Aortic smooth muscle cell (primary cell): ENCODE data around the gene SANBR. TPM values are rescaled to one million over a fixed set of nuclear protein-coding genes. Genes with fewer than 3 reads are reported as not detected.

Source experiments
- total RNA-seq: library from RNA; depleted of rRNA; stranded (reverse); fragments of >200 nt; gene quantifications from 2 replicates; pipeline ENCODE4 v1.2.3, GENCODE V29; 2014

The SANBR gene
- 15.8 and 16.6 TPM in 2 replicates for total RNA-seq

DNA sequence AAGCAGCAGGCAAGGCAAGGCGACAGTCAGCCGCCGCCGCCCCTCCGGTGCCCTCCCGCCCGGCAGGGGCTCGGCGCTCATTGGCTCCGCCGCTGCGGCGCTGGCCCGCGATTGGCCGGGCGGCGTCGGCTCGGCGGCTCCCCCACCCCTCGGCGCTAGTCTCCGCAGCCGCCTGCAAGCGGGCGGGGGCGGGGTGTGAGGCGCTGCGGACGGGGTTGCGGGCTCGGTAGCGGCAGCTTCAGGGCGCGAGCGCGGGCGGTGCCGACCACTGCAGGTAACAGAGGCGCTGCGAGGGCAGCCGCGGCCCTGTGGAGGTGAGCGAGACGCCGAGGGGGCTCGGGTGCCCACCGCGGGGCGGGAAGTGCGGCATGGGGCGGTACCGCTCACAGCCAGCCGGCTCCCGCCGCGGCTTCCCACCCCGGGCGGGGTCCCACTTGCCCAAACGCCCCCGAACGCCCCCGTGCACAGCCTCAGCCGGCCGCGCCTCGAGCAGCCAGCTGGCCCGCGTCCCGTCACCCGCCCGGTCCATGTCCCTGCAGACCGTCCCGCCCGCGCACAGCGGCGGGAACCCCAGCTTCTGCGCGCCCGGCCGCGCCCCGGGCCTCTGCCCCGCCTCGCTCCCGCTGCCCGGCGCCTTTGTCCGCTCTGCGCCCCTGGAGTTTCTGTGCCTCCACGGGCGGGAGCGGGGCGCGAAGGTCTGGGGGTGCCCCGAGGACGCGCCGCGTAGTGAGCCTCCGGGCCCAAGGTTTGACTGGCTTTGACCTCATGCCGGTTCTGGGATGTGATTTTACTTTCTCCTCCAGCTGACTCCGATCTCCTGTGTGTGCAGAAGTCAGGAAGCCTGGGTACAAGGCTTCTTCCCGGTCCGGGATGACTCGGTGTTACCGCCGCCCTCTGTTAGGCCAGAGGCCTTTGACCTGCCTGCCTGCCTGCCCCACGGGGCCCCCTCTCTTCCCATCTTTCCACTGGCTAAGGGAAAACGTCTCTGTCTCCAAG, at the start of gene SANBR:
Gene SANBR (plus strand): TSS at position 158 of the 996 bp plus-strand sequence. CDS start 4,480 bp downstream, outside the sequence.

DNA sequence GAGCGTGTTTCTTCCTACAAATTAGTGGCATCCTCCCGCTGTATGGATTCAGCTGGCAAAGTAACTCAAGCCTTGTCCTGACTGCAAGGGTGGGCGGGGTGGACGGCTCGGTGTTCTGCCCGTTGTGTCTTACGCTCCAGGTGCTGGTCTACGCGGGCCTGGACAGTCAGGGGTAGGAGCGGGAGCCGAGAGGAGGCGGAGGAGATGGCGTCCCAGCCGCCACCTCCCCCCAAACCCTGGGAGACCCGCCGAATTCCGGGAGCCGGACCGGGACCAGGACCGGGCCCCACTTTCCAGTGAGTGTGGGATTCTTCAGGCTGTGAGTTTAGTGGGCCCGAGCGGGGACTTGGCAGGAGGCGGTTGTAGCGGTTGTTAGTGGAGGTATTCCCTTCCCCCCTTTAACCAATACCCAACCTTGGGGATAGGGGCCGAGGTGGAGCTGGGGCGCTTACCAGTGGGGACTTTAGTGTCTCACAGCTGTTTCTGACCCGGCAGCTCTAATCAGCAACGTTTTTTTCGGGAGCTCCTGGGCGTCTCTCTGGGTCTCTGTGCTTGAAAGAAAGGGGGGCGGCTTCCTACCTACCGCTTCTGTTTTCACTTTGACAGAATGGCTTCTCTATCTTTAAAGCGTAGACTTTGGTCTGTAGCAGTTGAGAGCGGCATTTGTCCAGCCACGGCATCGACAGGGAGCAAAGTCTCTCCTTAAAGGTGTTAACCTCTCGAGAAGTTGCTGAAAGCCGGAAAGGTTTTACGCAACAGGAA, 47.9 kb upstream of the SANBR start, which contains the start of the genes PEX13 and PUS10:
Gene PEX13 (plus strand): TSS at position 165 of the 762 bp plus-strand sequence. CDS start 40 bp downstream, at position 205.
Gene PUS10 (minus strand): TSS at position 700 of the 762 bp plus-strand sequence. CDS start 6,365 bp downstream, outside the sequence.

Other genes with a start within 250 kb of the SANBR start
- gene REL, start 184.3 kb upstream of the SANBR start, total RNA-seq = 2.1 and 2.7 TPM in 2 replicates
- 20.5 and 23.8 TPM in 2 replicates for gene PEX13, start 48.2 kb upstream of the SANBR start, total RNA-seq
- gene PUS10, start 47.6 kb upstream of the SANBR start, total RNA-seq = 6.3 and 6.5 TPM in 2 replicates
- gene C2orf74, start 96.3 kb downstream of the SANBR start, total RNA-seq = 22.6 and 29.7 TPM in 2 replicates